ENCODE measurements around the gene TDO2. TPM values are rescaled to one million over a fixed set of nuclear protein-coding genes. Genes with fewer than 3 reads are reported as not detected.

TDO2 gene
- total RNA-seq, 1 donor from 2014 or later: not detected

GRCh38 chr4:155885666-155886065 lies 17.8 kb upstream of the TDO2 start:
- Histone ChIP-seq H3K27me3 (no peaks in the 10 kb centered on the region), H3K36me3 (no peaks in the 10 kb centered on the region), H3K9me3 (no peaks in the 10 kb centered on the region), H3K27ac (no peak overlapping the region), H3K4me3 (no peak overlapping the region), H3K4me1 (no peaks in the 10 kb centered on the region)
- intact Hi-C loops (cut with DNase I): no loop called here
- TF ChIP-seq POLR2AphosphoS5 (IDR thresholded peaks at IDR 0.05; ENCODE audit: insufficient read depth in 1 of 2, low read depth in 1 of 2): no peak
- no peak for TF ChIP-seq CTCF (IDR thresholded peaks at IDR 0.05)
- no peak for TF ChIP-seq POLR2A (IDR thresholded peaks at IDR 0.05)
- DNase-seq (ENCODE audit: extremely low spot score in 2 of 2): no peak

GRCh38 chr4:155887045-155887444 lies 16.5 kb upstream of the TDO2 start:
- DNase-seq (ENCODE audit: extremely low spot score in 2 of 2): no peak
- no peaks in the 10 kb centered on the region for H3K9me3 ChIP-seq
- H3K36me3 ChIP-seq: no peaks in the 10 kb centered on the region
- H3K27me3 ChIP-seq: no peaks in the 10 kb centered on the region
- TF ChIP-seq CTCF (IDR thresholded peaks at IDR 0.05) (no peak), POLR2AphosphoS5 (IDR thresholded peaks at IDR 0.05; ENCODE audit: insufficient read depth in 1 of 2, low read depth in 1 of 2) (no peak), POLR2A (IDR thresholded peaks at IDR 0.05) (no peak)
- no peak overlapping the region for H3K4me3 ChIP-seq
- H3K27ac ChIP-seq: no peak overlapping the region
- intact Hi-C loops (cut with DNase I): no loop called here
- H3K4me1 ChIP-seq: no peaks in the 10 kb centered on the region

GRCh38 chr4:155887847-155888570 lies 15.5 kb upstream of the TDO2 start:
- no peak overlapping the region for H3K27ac ChIP-seq
- no peak for DNase-seq (ENCODE audit: extremely low spot score in 2 of 2)
- TF ChIP-seq POLR2AphosphoS5 (IDR thresholded peaks at IDR 0.05; ENCODE audit: insufficient read depth in 1 of 2, low read depth in 1 of 2) (no peak), POLR2A (IDR thresholded peaks at IDR 0.05) (no peak)

GRCh38 chr4:155889031-155889793 lies 14.3 kb upstream of the TDO2 start:
- DNase-seq (ENCODE audit: extremely low spot score in 2 of 2): no peak
- intact Hi-C loops (cut with DNase I): no loop called here
- Histone ChIP-seq H3K27ac (no peak overlapping the region), H3K4me3 (no peak overlapping the region), H3K4me1 (no peaks in the 10 kb centered on the region), H3K27me3 (no peaks in the 10 kb centered on the region), H3K36me3 (no peaks in the 10 kb centered on the region), H3K9me3 (no peaks in the 10 kb centered on the region)
- TF ChIP-seq CTCF (IDR thresholded peaks at IDR 0.05) (no peak), POLR2A (IDR thresholded peaks at IDR 0.05) (no peak), POLR2AphosphoS5 (IDR thresholded peaks at IDR 0.05; ENCODE audit: insufficient read depth in 1 of 2, low read depth in 1 of 2) (no peak)

More at GRCh38 chr4:155887847-155888570, 15.5 kb upstream of the TDO2 start:
- Histone ChIP-seq H3K9me3 (no peaks in the 10 kb centered on the region), H3K4me3 (no peak overlapping the region), H3K36me3 (no peaks in the 10 kb centered on the region), H3K27me3 (no peaks in the 10 kb centered on the region), H3K4me1 (no peaks in the 10 kb centered on the region)
- intact Hi-C loops (cut with DNase I): no loop called here

- Histone ChIP-seq H3K27ac (no peak overlapping the region), H3K9me3 (no peaks in the 10 kb centered on the region), H3K36me3 (no peaks in the 10 kb centered on the region), H3K4me1 (no peaks in the 10 kb centered on the region), H3K27me3 (no peaks in the 10 kb centered on the region), H3K4me3 (no peak overlapping the region)
- intact Hi-C loops (cut with DNase I): no loop called here
- TF ChIP-seq CTCF (IDR thresholded peaks at IDR 0.05) (no peak), POLR2A (IDR thresholded peaks at IDR 0.05) (no peak), POLR2AphosphoS5 (IDR thresholded peaks at IDR 0.05; ENCODE audit: insufficient read depth in 1 of 2, low read depth in 1 of 2) (no peak)
- no peak for DNase-seq (ENCODE audit: extremely low spot score in 2 of 2)
These were observed 13.6 kb upstream of the TDO2 start for GRCh38 chr4:155889946-155890345.
